RWPE2 (cell line): Measurements from ENCODE around the gene FHL3.
A peak's percentile ranks its signal among the peaks of the same experiment; 100 is the strongest.
"Not testable (repeated sequence)": the region's sequence is repeated elsewhere in the genome, so short reads cannot be mapped to it uniquely, and the experiment has no call there.

Experiments used
- ATAC-seq: fragments of 200-7000 bp; cut with Tn5 transposase; 3 replicates; pipeline ENCODE4 v1.9.1; 2021; ENCODE audit warnings: low read depth
- DNase-seq: peaks from one replicate; pipeline ENCODE4 v3.0.0-alpha.2; 2020; ENCODE audit warnings: low spot score
- H3K27ac ChIP-seq: fragments of 450-650 bp; 2 replicates; pipeline ENCODE4 v1.5.1; 2017; ENCODE audit warnings: mild to moderate bottlenecking; ENCODE audit not compliant: poor library complexity, severe bottlenecking
- H3K27me3 ChIP-seq: fragments of 250-450 bp; sonication (Bioruptor Pico); 2 replicates; pipeline ENCODE4 v1.5.1; 2021; ENCODE audit warnings: mild to moderate bottlenecking, moderate library complexity; ENCODE audit not compliant: insufficient read depth, poor library complexity, severe bottlenecking
- H3K36me3 ChIP-seq: fragments of 250-450 bp; sonication (Bioruptor Pico); 2 replicates; pipeline ENCODE4 v1.5.1; 2020; ENCODE audit warnings: low read depth, mild to moderate bottlenecking, moderate library complexity
- H3K4me1 ChIP-seq: fragments of 250-450 bp; sonication (Bioruptor Pico); 2 replicates; pipeline ENCODE4 v1.5.1; 2021; ENCODE audit warnings: mild to moderate bottlenecking, moderate library complexity; ENCODE audit not compliant: insufficient read depth, poor library complexity, severe bottlenecking
- H3K4me3 ChIP-seq: fragments of 250-450 bp; sonication (Bioruptor Pico); 2 replicates; pipeline ENCODE4 v1.5.1; 2021; ENCODE audit warnings: mild to moderate bottlenecking, moderate library complexity; ENCODE audit not compliant: severe bottlenecking
- H3K9me3 ChIP-seq: fragments of 250-450 bp; sonication (Bioruptor Pico); 2 replicates; pipeline ENCODE4 v1.5.1; 2021; ENCODE audit warnings: mild to moderate bottlenecking, moderate library complexity; ENCODE audit not compliant: severe bottlenecking
- TF ChIP-seq, protein P1 (sequence below): fragments of 450-650 bp; IDR thresholded peaks from one replicate; pipeline ENCODE4 v1.5.1; 2017; ENCODE audit warnings: mild to moderate bottlenecking, moderate library complexity; ENCODE audit not compliant: poor library complexity, severe bottlenecking

FHL3 gene

DNA sequence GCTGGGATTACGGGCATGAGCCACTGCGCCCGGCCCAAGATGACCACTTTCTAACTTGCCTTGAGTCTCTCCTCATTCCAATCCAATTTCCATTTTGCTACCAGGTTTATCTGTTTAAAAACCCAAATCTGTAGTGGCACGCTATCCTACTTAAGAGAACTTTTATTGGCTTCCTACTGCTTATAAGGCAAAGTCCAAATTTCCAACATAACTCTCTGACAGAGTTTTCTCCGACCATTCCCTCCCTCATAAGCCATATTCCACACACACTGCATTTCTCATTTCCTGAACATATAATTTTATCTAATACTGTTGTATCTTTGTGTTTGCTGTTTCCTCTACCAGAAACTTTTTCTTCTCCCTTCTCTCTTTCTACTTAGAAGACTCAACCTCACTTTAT is 30.7 kb downstream of the FHL3 start:
- H3K27me3 ChIP-seq = no peaks in the 10 kb centered on the region
- ATAC-seq (no peak), DNase-seq (no peak)
- no peak overlapping the region for H3K27ac ChIP-seq
- TF ChIP-seq, protein P1, sequence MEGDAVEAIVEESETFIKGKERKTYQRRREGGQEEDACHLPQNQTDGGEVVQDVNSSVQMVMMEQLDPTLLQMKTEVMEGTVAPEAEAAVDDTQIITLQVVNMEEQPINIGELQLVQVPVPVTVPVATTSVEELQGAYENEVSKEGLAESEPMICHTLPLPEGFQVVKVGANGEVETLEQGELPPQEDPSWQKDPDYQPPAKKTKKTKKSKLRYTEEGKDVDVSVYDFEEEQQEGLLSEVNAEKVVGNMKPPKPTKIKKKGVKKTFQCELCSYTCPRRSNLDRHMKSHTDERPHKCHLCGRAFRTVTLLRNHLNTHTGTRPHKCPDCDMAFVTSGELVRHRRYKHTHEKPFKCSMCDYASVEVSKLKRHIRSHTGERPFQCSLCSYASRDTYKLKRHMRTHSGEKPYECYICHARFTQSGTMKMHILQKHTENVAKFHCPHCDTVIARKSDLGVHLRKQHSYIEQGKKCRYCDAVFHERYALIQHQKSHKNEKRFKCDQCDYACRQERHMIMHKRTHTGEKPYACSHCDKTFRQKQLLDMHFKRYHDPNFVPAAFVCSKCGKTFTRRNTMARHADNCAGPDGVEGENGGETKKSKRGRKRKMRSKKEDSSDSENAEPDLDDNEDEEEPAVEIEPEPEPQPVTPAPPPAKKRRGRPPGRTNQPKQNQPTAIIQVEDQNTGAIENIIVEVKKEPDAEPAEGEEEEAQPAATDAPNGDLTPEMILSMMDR = no peak
- H3K4me3 ChIP-seq = no peak overlapping the region
- no peaks in the 10 kb centered on the region for H3K4me1 ChIP-seq
- no peaks in the 10 kb centered on the region for H3K9me3 ChIP-seq
- peaks cover 92% of the 10 kb centered on the region for H3K36me3 ChIP-seq

- H3K27me3 ChIP-seq, H3K9me3 ChIP-seq, H3K27ac ChIP-seq, H3K4me1 ChIP-seq, ATAC-seq, DNase-seq, H3K4me3 ChIP-seq: not testable (repeated sequence)
- peaks cover 92% of the 10 kb centered on the region for H3K36me3 ChIP-seq
Observed at GRCh38 chr1:37973684-37974083, 31.6 kb downstream of the FHL3 start.

GRCh38 chr1:37965301-37965700 is 40.0 kb downstream of the FHL3 start:
- ATAC-seq (no peak), DNase-seq (no peak)
- Histone ChIP-seq H3K4me1 (no peaks in the 10 kb centered on the region), H3K27ac (no peak overlapping the region), H3K9me3 (no peaks in the 10 kb centered on the region), H3K27me3 (no peaks in the 10 kb centered on the region), H3K4me3 (no peak overlapping the region), H3K36me3 (peaks cover 65% of the 10 kb centered on the region)
- TF ChIP-seq, protein P1 = no peak

GRCh38 chr1:37964106-37964505 is 41.2 kb downstream of the FHL3 start:
- H3K4me3 ChIP-seq = not testable (repeated sequence)

DNA sequence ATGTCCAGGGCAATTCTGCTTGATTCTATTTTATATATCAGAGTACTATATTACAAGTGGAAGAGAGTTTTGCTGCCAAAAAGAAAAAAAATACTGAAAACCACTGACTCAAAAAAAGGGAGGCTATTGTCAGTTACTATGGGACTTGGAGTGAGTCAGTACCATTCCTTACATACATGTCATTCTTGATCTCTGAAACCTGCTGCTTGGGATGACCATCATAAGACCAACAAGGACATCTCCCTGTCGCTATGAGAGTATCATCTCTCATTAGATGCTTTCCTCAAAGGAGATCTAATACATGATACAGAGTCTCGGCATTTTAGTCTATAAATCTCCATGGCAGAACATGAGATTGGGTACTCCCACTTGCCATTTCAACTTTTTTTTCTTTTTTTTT is 46.6 kb downstream of the FHL3 start:
- H3K4me1 ChIP-seq = no peaks in the 10 kb centered on the region
- TF ChIP-seq, protein P1 = no peak
- H3K27ac ChIP-seq = no peak overlapping the region
- H3K36me3 ChIP-seq = peaks cover 40% of the 10 kb centered on the region
- DNase-seq (no peak), ATAC-seq (peak; percentile 52; the same call in 1 of the 3 replicates)
- no peaks in the 10 kb centered on the region for H3K9me3 ChIP-seq
- H3K4me3 ChIP-seq = no peak overlapping the region
- no peaks in the 10 kb centered on the region for H3K27me3 ChIP-seq

More at GRCh38 chr1:37964106-37964505, 41.2 kb downstream of the FHL3 start:
- not testable (repeated sequence) for DNase-seq, ATAC-seq, H3K27me3 ChIP-seq, H3K4me1 ChIP-seq, H3K27ac ChIP-seq, H3K9me3 ChIP-seq
- peaks cover 68% of the 10 kb centered on the region for H3K36me3 ChIP-seq

GRCh38 chr1:37955685-37956084 is 49.6 kb downstream of the FHL3 start:
- 0 out of 3 replicates have a peak, but pooled peaks have one; percentile 17 for ATAC-seq
- TF ChIP-seq, protein P1 = no peak
- Histone ChIP-seq H3K9me3 (no peaks in the 10 kb centered on the region), H3K27ac (no peak overlapping the region), H3K27me3 (no peaks in the 10 kb centered on the region), H3K4me3 (no peak overlapping the region), H3K36me3 (peaks cover 30% of the 10 kb centered on the region), H3K4me1 (no peaks in the 10 kb centered on the region)
- no peak for DNase-seq
